ENCODE results near the gene AEBP1.

AEBP1 gene

DNA sequence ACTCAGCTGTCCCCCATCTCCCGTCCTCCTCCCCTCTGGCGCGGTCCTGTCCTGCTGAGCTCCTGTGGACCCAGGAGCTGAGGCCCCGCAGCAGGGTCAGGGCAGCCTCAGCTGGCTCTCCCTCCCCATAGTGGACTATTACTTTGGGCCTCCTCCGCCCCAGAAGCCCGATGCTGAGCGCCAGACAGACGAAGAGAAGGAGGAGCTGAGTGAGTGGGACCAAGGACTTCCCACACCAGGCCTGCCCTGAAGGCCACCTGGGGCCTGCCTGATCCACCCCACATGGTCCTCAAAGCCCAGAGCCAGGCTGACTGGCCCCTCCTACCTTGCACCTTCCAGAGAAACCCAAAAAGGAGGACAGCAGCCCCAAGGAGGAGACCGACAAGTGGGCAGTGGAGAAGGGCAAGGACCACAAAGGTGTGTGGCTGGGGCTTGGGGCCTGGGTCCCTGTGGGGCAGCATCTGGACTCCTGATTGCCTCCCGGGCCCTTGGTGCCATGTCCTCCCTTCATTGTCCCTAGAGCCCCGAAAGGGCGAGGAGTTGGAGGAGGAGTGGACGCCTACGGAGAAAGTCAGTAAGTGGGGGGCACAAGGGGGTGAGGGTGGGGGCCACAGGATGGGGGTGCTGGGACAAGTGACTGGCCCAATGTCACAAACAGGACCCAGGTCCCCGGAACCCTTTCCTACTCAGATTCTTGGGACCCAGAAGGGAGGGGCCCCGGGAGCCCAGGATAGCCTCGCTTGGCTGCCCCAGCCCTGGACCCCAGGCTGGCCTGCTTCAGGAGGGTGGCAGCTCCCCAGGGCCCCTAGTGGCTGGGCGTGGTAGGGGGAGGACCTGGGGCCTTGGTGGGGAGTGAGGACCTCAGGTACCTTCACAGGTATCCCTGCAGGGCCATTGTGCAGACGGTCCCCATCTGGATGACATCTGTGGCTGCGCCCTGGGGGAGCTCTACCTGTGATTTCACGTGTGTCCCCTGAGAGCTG lies 4.9 kb downstream of the AEBP1 start:
- TF ChIP-seq, protein P1, sequence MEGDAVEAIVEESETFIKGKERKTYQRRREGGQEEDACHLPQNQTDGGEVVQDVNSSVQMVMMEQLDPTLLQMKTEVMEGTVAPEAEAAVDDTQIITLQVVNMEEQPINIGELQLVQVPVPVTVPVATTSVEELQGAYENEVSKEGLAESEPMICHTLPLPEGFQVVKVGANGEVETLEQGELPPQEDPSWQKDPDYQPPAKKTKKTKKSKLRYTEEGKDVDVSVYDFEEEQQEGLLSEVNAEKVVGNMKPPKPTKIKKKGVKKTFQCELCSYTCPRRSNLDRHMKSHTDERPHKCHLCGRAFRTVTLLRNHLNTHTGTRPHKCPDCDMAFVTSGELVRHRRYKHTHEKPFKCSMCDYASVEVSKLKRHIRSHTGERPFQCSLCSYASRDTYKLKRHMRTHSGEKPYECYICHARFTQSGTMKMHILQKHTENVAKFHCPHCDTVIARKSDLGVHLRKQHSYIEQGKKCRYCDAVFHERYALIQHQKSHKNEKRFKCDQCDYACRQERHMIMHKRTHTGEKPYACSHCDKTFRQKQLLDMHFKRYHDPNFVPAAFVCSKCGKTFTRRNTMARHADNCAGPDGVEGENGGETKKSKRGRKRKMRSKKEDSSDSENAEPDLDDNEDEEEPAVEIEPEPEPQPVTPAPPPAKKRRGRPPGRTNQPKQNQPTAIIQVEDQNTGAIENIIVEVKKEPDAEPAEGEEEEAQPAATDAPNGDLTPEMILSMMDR (IDR thresholded peaks at IDR 0.05; ENCODE audit: low read depth, low read length), result no peak
- no peak for DNase-seq (ENCODE audit: extremely low read depth, low read depth)

DNA sequence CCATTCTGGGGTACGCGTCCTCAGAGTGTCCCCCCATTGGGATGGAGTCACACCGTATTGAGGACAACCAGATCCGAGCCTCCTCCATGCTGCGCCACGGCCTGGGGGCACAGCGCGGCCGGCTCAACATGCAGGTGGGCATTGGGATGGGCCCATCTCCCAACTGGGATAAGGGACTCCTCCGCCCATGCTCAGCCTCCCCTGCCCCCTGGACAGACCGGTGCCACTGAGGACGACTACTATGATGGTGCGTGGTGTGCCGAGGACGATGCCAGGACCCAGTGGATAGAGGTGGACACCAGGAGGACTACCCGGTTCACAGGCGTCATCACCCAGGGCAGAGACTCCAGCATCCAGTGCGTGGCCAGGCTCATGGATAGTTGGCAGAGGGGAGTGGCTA lies 5.8 kb downstream of the AEBP1 start:
- DNase-seq (ENCODE audit: extremely low read depth, low read depth), result no peak
- TF ChIP-seq, protein P1 (IDR thresholded peaks at IDR 0.05; ENCODE audit: low read depth, low read length), result no peak

DNA sequence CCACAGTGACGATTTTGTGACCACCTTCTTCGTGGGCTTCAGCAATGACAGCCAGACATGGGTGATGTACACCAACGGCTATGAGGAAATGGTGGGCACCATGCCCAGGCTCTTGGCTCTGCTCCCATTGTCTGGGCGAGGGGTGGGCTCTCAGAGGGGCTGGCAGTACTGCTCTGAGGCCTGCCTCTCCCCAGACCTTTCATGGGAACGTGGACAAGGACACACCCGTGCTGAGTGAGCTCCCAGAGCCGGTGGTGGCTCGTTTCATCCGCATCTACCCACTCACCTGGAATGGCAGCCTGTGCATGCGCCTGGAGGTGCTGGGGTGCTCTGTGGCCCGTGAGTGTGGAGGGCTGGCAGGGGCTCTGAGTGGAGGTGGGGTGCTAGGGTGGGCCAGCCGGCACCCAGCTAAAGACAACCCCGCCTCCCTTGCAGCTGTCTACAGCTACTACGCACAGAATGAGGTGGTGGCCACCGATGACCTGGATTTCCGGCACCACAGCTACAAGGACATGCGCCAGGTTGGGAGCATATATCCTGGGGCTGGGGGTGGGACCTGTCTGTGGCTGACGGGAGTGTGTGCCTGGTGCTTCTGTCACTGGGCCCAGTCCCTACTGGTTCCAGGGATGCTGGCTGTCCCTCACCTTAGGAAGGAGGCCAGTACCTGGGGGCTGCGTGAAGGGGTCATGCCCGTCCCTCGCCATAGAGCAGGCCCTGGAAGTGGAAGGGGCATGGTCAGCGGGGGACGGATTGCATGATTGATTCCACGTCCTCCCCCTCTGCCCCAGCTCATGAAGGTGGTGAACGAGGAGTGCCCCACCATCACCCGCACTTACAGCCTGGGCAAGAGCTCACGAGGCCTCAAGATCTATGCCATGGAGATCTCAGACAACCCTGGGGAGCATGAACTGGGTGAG lies 6.8 kb downstream of the AEBP1 start:
- TF ChIP-seq, protein P1 (IDR thresholded peaks at IDR 0.05; ENCODE audit: low read depth, low read length), result no peak
- no peak for DNase-seq (ENCODE audit: extremely low read depth, low read depth)

DNA sequence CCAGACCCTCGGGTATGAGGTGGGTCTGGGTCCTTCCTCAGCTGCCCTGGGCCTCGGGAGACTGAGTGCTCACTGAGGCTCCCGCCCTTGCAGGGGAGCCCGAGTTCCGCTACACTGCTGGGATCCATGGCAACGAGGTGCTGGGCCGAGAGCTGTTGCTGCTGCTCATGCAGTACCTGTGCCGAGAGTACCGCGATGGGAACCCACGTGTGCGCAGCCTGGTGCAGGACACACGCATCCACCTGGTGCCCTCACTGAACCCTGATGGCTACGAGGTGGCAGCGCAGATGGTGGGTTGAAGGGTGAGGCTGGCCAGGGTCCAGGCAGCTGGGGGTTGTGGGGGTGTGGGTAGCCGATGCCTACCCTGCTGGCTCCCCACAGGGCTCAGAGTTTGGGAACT lies 7.6 kb downstream of the AEBP1 start:
- TF ChIP-seq, protein P1 (IDR thresholded peaks at IDR 0.05; ENCODE audit: low read depth, low read length), result no peak
- DNase-seq (ENCODE audit: extremely low read depth, low read depth), result no peak

DNA sequence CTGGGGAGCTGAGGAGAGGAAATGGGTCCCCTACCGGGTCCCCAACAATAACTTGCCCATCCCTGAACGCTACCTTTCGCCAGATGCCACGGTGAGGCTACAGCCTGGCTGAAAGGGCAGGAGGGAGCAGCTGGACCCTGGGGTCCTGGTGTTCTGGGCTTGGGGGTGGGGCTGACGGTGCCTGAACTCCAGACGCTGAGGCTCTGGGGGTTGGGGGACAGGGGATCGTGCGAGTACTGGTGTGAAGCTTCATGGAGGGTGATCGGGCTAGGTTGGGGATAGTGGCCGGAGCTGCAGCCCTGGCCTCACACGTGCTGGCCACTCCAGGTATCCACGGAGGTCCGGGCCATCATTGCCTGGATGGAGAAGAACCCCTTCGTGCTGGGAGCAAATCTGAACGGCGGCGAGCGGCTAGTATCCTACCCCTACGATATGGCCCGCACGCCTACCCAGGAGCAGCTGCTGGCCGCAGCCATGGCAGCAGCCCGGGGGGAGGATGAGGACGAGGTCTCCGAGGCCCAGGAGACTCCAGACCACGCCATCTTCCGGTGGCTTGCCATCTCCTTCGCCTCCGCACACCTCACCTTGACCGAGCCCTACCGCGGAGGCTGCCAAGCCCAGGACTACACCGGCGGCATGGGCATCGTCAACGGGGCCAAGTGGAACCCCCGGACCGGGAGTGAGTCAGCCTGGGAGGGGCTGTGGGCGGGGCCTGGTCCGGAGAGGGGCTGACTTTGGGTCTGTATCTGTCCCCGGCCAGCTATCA lies 8.3 kb downstream of the AEBP1 start:
- TF ChIP-seq, protein P1 (IDR thresholded peaks at IDR 0.05; ENCODE audit: low read depth, low read length), result no peak
- no peak for DNase-seq (ENCODE audit: extremely low read depth, low read depth)

DNA sequence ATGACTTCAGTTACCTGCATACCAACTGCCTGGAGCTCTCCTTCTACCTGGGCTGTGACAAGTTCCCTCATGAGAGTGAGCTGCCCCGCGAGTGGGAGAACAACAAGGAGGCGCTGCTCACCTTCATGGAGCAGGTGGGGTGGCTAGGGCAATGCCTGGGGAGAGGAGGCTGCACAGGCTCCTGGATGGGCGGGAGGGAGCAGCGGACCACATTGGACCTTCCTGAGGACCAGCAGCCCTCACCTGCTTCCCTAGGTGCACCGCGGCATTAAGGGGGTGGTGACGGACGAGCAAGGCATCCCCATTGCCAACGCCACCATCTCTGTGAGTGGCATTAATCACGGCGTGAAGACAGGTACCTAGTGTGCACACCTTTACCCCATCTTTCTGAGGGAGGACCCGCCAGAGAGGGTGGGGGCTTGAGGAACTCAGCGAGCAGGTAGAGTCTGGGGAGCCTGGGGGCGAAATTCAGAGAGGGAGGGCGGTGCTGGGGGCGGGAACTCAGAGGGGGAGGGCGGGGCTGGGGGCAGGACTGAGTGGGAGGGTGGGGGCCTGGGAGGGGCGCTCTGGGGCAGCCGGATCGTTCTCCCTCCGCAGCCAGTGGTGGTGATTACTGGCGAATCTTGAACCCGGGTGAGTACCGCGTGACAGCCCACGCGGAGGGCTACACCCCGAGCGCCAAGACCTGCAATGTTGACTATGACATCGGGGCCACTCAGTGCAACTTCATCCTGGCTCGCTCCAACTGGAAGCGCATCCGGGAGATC lies 9.0 kb downstream of the AEBP1 start:
- TF ChIP-seq, protein P1 (IDR thresholded peaks at IDR 0.05; ENCODE audit: low read depth, low read length), result no peak

More for the DNA sequence above, 9.0 kb downstream of the AEBP1 start:
- no peak for DNase-seq (ENCODE audit: extremely low read depth, low read depth)

All from AG09319 (cell line).